ENCODE results near the gene ZBTB20.

DNA sequence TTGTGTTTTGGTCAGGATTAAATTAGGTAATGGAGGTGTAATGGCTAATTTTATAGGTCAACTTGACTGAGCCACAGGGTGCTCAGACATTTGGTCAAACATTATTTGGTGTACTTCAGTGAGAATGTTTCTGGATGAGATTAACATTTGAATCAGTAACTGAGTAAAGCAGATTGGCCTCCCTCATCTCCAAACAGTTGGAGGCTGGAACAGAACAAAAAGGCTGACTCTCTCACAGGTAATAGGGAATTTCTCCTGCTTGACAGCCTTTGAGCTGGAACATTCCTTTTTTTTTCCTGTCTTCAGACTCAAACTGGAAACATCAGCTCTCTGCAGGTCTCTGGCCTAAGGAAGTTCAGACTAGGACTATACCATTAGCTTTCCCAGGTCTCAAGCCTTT lies 280.7 kb downstream of the ZBTB20 start:
- TF ChIP-seq, protein P1, sequence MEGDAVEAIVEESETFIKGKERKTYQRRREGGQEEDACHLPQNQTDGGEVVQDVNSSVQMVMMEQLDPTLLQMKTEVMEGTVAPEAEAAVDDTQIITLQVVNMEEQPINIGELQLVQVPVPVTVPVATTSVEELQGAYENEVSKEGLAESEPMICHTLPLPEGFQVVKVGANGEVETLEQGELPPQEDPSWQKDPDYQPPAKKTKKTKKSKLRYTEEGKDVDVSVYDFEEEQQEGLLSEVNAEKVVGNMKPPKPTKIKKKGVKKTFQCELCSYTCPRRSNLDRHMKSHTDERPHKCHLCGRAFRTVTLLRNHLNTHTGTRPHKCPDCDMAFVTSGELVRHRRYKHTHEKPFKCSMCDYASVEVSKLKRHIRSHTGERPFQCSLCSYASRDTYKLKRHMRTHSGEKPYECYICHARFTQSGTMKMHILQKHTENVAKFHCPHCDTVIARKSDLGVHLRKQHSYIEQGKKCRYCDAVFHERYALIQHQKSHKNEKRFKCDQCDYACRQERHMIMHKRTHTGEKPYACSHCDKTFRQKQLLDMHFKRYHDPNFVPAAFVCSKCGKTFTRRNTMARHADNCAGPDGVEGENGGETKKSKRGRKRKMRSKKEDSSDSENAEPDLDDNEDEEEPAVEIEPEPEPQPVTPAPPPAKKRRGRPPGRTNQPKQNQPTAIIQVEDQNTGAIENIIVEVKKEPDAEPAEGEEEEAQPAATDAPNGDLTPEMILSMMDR (IDR thresholded peaks at IDR 0.05; ENCODE audit: poor library complexity, severe bottlenecking) = no peak
- no peak for TF ChIP-seq POLR2AphosphoS5 (IDR thresholded peaks at IDR 0.05)
- no peak for TF ChIP-seq SMC3 (conservative IDR thresholded peaks at IDR 0.05; ENCODE audit: poor library complexity)
- TF ChIP-seq, protein P2, sequence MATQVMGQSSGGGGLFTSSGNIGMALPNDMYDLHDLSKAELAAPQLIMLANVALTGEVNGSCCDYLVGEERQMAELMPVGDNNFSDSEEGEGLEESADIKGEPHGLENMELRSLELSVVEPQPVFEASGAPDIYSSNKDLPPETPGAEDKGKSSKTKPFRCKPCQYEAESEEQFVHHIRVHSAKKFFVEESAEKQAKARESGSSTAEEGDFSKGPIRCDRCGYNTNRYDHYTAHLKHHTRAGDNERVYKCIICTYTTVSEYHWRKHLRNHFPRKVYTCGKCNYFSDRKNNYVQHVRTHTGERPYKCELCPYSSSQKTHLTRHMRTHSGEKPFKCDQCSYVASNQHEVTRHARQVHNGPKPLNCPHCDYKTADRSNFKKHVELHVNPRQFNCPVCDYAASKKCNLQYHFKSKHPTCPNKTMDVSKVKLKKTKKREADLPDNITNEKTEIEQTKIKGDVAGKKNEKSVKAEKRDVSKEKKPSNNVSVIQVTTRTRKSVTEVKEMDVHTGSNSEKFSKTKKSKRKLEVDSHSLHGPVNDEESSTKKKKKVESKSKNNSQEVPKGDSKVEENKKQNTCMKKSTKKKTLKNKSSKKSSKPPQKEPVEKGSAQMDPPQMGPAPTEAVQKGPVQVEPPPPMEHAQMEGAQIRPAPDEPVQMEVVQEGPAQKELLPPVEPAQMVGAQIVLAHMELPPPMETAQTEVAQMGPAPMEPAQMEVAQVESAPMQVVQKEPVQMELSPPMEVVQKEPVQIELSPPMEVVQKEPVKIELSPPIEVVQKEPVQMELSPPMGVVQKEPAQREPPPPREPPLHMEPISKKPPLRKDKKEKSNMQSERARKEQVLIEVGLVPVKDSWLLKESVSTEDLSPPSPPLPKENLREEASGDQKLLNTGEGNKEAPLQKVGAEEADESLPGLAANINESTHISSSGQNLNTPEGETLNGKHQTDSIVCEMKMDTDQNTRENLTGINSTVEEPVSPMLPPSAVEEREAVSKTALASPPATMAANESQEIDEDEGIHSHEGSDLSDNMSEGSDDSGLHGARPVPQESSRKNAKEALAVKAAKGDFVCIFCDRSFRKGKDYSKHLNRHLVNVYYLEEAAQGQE (IDR thresholded peaks at IDR 0.05; ENCODE audit: borderline replicate concordance) = no peak
- no peak for TF ChIP-seq RAD21 (conservative IDR thresholded peaks at IDR 0.05)
- no peak for TF ChIP-seq MXI1 (conservative IDR thresholded peaks at IDR 0.05; ENCODE audit: poor library complexity, severe bottlenecking)

Measured in neural cell (in vitro differentiated cells).